Heart left ventricle (tissue), 16 donors: Measurements from ENCODE around the gene DIRAS1. TPM values are rescaled to one million over a fixed set of nuclear protein-coding genes. Genes with fewer than 3 reads are reported as not detected.
"Not testable (repeated sequence)": the region's sequence is repeated elsewhere in the genome, so short reads cannot be mapped to it uniquely, and the experiment has no call there.

ENCODE experiments used
- ATAC-seq, 4 donors: fragments of 200-7000 bp; cut with Tn5 transposase; one replicate each; pipeline ENCODE4 v1.9.1; 2020 to 2022; ENCODE audit warnings: moderate library complexity in 4 of 4, mild to moderate bottlenecking in 3 of 4, moderate number of reproducible peaks in 1 of 4
- DNase-seq, 5 donors: peaks; one replicate each; pipeline ENCODE4 v3.0.0-alpha.2; 2020
- H3K27ac ChIP-seq, 12 donors: fragments of 200-600 bp; sonication (generic) in 4 of 12; one replicate each; pipeline versions ENCODE4 v1.5.0 to v1.8.0; 2016 to 2022; ENCODE audit warnings: mild to moderate bottlenecking in 2 of 12
- H3K27me3 ChIP-seq, 9 donors: fragments of 200-600 bp; sonication (generic) in 2 of 9; one replicate each; pipeline versions ENCODE4 v1.5.1 to v1.8.0; 2016 to 2022; ENCODE audit warnings: mild to moderate bottlenecking in 3 of 9
- H3K36me3 ChIP-seq, 9 donors: fragments of 200-600 bp; sonication (generic) in 2 of 9; one replicate each; pipeline versions ENCODE4 v1.5.0 to v1.8.0; 2018 to 2022; ENCODE audit warnings: mild to moderate bottlenecking in 2 of 9
- H3K4me1 ChIP-seq, 12 donors: fragments of 200-600 bp; sonication (generic) in 4 of 12; one replicate each; pipeline versions ENCODE4 v1.5.0 to v1.8.0; 2016 to 2022; ENCODE audit warnings: mild to moderate bottlenecking in 3 of 12
- H3K4me3 ChIP-seq, 12 donors: fragments of 200-600 bp; sonication (generic) in 4 of 12; one replicate each; pipeline versions ENCODE4 v1.5.0 to v1.8.0; 2017 to 2022; ENCODE audit warnings: mild to moderate bottlenecking in 9 of 12, moderate library complexity in 4 of 12
- H3K9me3 ChIP-seq, 12 donors: fragments of 200-600 bp; sonication (generic) in 4 of 12; one replicate each; pipeline versions ENCODE4 v1.5.0 to v1.8.0; 2016 to 2022; ENCODE audit warnings: mild to moderate bottlenecking in 1 of 12
- CTCF ChIP-seq, 12 donors: fragments of 200-600 bp; sonication (generic) in 4 of 12; IDR thresholded peaks; one replicate each; pipeline versions ENCODE4 v1.5.0 to v1.8.0; 2018 to 2022; ENCODE audit warnings: antibody characterized with exemption in 12 of 12, mild to moderate bottlenecking in 5 of 12
- POLR2A ChIP-seq, 2 donors: fragments of 450-650 bp; IDR thresholded peaks; one replicate each; pipeline ENCODE4 v1.6.1; 2017; ENCODE audit warnings: antibody characterized with exemption in 2 of 2, mild to moderate bottlenecking in 2 of 2, moderate library complexity in 2 of 2
- WGBS, 4 donors: extraction: QIAGEN DNeasy Blood & Tissue Kit in 2 of 4; methylation state at CpG; one replicate each; pipeline versions ENCODE4 v1.1.5 to v1.1.7; 2013 to 2018; 5-methylcytosine and 5-hydroxymethylcytosine counted together
- intact Hi-C, 10 donors: fragments of 100-400 bp; cut with DNase I; formaldehyde crosslinking; loops; one replicate each; pipeline versions ENCODE4 v1.11.1 to v1.14.2; 2022
- polyA plus RNA-seq, 2 donors: library from polyadenylated mRNA; stranded (reverse); fragments of 200-250 nt; gene quantifications; one replicate each; pipeline ENCODE4 v1.2.3, GENCODE V29; 2013
- total RNA-seq, 9 donors: library from RNA; depleted of rRNA in 2 of 9; stranded (reverse); fragments of >200 nt in 2 of 9; fragmentation: NEBNext Ultra II Directional in 3 of 9; extraction: Animal tissue kit (Norgen Biotek cat#: 25700) in 3 of 9; gene quantifications; one replicate each; pipeline versions ENCODE4 v1.1.0 to v1.2.4, GENCODE V29; 2016 to 2023
- donor health status: ischemic (EF 13 %, LVEDD 7.1; RV severe dilation, severe dysfunction).
- donor health status: healthy with polysubstance abuse.
- donor health status: DM: no; HTN: yes; CAD: no.
- donor health status: DM: no; HTN: no; CAD: no.
- donor health status: ischemic (EF 25% LVEDD 6.9; RV normal size, moderate dysfunction).
- donor health status: ischemic (EF 25% LVEDD 5.7; RV mildly dilated, moderate dysfunction).
- donor health status: healthy.
- donor health status: DM: yes; HTN: yes; CAD: no.
- donor health status: ischemic (EF 35%, LVEDD 5.7; RV mildly dilated, moderate dysfunction).
- donor health status: nonischemic (EF 11% LVEDD 7.7; RV severe dilation, severe dysfunction).
- donor health status: DM: yes; HTN: yes; CAD: no.
- donor health status: PGD.
- donor health status: ischemic (EF 29% LVEDD 5.4; RV normal size, mild dysfunction).
- donor health status: nonischemic (EF 23%, LVEDD 6.1; RV moderate dilation, normal function).

The DIRAS1 gene
- total and polyA plus RNA-seq, 11 donors = 77.4 to 191 (median 142) TPM

GRCh38 chr19:2679439-2679838 lies 41.7 kb downstream of the DIRAS1 start:
- Histone ChIP-seq H3K4me1 (peaks cover 0 to 20% (median 4%) of the 10 kb centered on the region in 12 donors), H3K9me3 (no peaks in the 10 kb centered on the region), H3K27me3 (no peaks in the 10 kb centered on the region), H3K27ac (no peak overlapping the region), H3K36me3 (peaks cover 0 to 5% (median 0%) of the 10 kb centered on the region in 9 donors), H3K4me3 (no peak overlapping the region)
- WGBS, 4 donors = 43 to 91% (median 89%) methylated on average over 2 of the region's 2 CpGs
- TF ChIP-seq POLR2A (IDR thresholded peaks at IDR 0.05) = no peak
- no peak for TF ChIP-seq CTCF (IDR thresholded peaks at IDR 0.05)
- DNase-seq = no peak
- no peak for ATAC-seq
- intact Hi-C loops = no loop called here

GRCh38 chr19:2678948-2679347 lies 42.2 kb downstream of the DIRAS1 start:
- H3K36me3 ChIP-seq, H3K9me3 ChIP-seq, H3K4me3 ChIP-seq, DNase-seq, H3K27me3 ChIP-seq, intact Hi-C loops, H3K27ac ChIP-seq, ATAC-seq: not testable (repeated sequence)
- WGBS, 4 donors = 75 to 96% (median 94%) methylated on average over 5 of the region's 5 CpGs
- peaks cover 0 to 21% (median 4%) of the 10 kb centered on the region in 12 donors for H3K4me1 ChIP-seq

GRCh38 chr19:2678044-2678671 lies 43.0 kb downstream of the DIRAS1 start:
- Histone ChIP-seq H3K9me3 (no peaks in the 10 kb centered on the region), H3K36me3 (peaks cover 0 to 5% (median 0%) of the 10 kb centered on the region in 9 donors), H3K27ac (no peak overlapping the region), H3K4me1 (peaks cover 0 to 21% (median 4%) of the 10 kb centered on the region in 12 donors), H3K27me3 (no peaks in the 10 kb centered on the region), H3K4me3 (no peak overlapping the region)
- no peak for DNase-seq
- peak in 1 of 4 donors; percentile 33 for ATAC-seq
- intact Hi-C loops = no loop called here
- TF ChIP-seq POLR2A (IDR thresholded peaks at IDR 0.05) = no peak
- no peak for TF ChIP-seq CTCF (IDR thresholded peaks at IDR 0.05)
- WGBS, 4 donors = 77 to 88% (median 86%) methylated on average over 8 of the region's 8 CpGs

- 63 to 75% (median 68%) methylated on average over 12 of the region's 12 CpGs for WGBS, 4 donors
Measured at GRCh38 chr19:2676823-2677222, 44.3 kb downstream of the DIRAS1 start.

GRCh38 chr19:2675892-2676291 lies 45.3 kb downstream of the DIRAS1 start:
- Histone ChIP-seq H3K4me3 (peak overlapping the region in 6 of 12 donors; percentile 20 to 42 (median 27)), H3K27me3 (no peaks in the 10 kb centered on the region), H3K4me1 (peaks cover 0 to 22% (median 4%) of the 10 kb centered on the region in 12 donors), H3K27ac (peak overlapping the region in 10 of 12 donors; percentile 61 to 90 (median 78)), H3K9me3 (no peaks in the 10 kb centered on the region), H3K36me3 (no peaks in the 10 kb centered on the region)
- TF ChIP-seq CTCF (IDR thresholded peaks at IDR 0.05) (no peak), POLR2A (IDR thresholded peaks at IDR 0.05) (no peak)
- intact Hi-C loops = no loop called here
- WGBS, 4 donors = 20 to 38% (median 32%) methylated on average over 11 of the region's 11 CpGs
- ATAC-seq (peak in 2 of 4 donors; percentile 40 to 43), DNase-seq (no peak)

More at GRCh38 chr19:2676823-2677222, 44.3 kb downstream of the DIRAS1 start:
- TF ChIP-seq POLR2A (IDR thresholded peaks at IDR 0.05) = no peak
- H3K4me1 ChIP-seq = peaks cover 0 to 21% (median 4%) of the 10 kb centered on the region in 12 donors
- H3K9me3 ChIP-seq = no peaks in the 10 kb centered on the region
- intact Hi-C loops = no loop called here
- H3K4me3 ChIP-seq = no peak overlapping the region
- ATAC-seq = no peak
- no peaks in the 10 kb centered on the region for H3K27me3 ChIP-seq
- no peak overlapping the region for H3K27ac ChIP-seq
- H3K36me3 ChIP-seq = peaks cover 0 to 5% (median 0%) of the 10 kb centered on the region in 9 donors
- DNase-seq = no peak
